Brain pericyte (primary cell): Measurements from ENCODE around the gene TCEA3.

Source experiments
- DNase-seq: peaks from one replicate; pipeline ENCODE4 v3.0.0-alpha.2; 2012; ENCODE audit warnings: low read depth, low spot score

TCEA3 gene

GRCh38 chr1:23424293-23425192 lies at the start of gene TCEA3:
TCEA3 (minus strand) TSS chr1:23424748; CDS start chr1:23424633, 115 bp downstream.
- no peak for DNase-seq

GRCh38 chr1:23473037-23473800 lies 48.7 kb upstream of the TCEA3 start:
- no peak for DNase-seq

DNA sequence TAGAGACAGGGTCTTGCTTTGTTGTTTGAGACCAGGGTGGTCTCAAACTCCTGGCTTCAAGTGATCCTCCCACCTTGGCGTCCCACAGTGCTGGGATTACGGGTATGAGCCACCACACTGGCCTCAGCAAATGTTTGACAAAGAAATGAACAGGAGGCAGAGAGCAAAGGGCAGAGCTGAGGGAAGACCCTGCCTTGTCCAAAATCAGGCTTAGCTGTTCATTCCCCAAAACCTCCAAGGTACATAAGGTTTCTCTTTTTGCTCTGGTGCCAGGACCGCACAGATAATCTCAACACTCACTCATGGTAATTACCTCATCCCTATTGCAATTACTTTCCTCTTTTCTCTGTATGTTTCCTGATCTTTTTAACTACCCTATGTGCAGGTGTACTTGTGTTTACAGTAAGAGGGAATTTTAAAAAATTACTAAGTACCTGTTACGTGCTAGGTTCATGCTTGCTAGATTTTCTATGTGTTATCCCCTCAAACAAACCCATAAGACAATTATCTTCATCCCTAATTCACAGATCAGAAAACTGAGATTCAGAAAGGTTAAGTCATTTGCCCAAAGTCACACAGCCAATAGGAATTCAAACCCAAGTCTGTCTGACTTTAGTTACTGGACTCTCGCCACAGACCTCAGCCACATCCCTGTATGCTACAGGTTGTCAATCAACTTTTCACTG lies 47.9 kb upstream of the TCEA3 start:
- DNase-seq, result no peak

DNA sequence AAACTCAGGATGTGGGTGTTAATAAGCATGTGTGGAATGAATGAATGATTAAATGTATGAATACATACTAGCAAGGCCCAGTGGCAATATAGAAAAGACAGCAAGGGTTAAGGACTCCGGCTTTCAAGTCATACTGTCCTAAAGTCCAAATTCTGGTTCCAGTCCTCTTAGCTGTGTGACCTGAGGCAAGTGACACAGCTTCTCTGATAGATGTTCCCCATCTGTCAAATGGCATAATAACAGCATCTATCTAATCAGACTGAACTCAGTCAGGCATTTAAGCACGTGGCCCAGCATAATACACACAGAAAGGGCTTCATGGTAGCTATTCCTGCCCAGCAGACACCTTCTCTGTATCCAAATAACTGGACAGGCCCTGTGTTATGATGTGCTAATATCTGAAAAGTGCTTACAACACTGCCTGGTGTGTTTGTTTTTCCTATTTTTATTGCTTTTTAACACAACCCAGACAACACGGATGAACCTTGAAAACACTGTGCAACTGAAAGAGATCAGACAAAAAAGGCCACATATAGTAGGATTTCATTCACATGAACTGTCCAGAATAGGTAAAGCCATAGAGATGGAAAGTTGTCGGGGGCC lies 47.0 kb upstream of the TCEA3 start:
- DNase-seq, result no peak

DNA sequence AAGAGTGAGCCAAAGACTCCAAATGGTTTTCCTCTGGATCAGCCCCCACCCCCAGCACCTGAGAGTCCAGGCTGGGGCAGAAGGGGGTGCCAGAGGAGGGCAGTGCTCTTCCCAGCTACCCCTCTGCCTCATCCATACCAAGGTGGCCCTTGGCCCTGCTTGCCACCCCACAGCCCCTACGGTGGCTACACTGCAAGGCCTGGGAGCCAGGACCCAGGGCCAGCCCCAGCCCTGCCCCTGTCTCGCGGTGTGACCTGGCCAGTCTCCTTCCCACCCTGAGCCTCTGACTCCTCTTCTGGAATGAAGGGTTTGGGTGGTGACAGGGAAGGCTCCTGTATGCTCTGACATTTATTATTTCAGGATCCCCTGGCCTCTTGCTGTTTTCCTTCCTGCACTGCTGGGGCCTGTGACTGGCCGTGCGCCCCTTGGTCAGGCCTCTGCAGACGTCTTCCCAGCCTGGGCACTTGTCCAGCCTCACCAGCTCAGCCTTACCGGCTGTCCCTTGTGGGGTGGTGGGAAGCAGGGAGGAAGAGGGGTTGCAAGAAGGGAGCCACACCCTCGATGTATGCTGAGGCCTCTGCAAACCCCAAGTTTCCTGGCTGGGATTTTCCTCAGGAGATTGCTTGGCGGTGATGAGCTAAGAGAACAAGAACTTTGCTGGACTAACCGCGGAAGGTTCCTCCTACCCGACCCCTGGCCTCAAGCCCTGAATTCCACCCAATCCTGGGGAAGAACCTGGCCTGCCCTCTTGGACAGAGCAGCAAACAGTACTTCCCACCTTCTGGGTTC lies 45.9 kb upstream of the TCEA3 start:
- DNase-seq, result no peak

GRCh38 chr1:23469372-23469982 lies 44.9 kb upstream of the TCEA3 start:
- DNase-seq, result no peak

DNA sequence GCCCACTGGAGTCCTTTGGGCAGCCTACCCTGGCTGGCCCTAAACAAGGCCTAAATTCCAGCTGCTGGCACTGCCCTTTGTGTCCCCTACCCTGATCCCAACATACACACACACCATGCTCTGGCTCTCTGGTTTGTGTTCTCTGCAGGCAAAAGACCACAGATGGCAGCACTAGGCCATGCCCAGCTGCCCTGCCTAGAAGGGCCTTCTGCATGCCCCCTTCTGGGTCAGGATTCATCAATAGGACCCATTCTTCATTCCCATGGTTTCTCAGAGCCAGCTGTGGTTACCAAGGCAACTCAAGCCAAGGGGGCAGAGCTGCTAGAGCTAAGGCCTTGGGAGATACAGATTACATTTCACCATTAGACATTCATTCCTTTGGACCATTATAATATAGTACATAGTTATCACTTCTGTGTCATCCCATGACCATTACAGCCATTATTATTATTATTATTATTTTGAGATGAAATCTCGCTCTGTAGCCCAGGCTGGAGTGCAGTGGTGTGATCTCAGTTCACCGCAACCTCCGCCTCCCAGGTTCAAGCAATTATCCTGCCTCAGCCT lies 42.0 kb upstream of the TCEA3 start:
- DNase-seq, result no peak

- no peak for DNase-seq
Measured at GRCh38 chr1:23463286-23463685, 38.7 kb upstream of the TCEA3 start.

DNA sequence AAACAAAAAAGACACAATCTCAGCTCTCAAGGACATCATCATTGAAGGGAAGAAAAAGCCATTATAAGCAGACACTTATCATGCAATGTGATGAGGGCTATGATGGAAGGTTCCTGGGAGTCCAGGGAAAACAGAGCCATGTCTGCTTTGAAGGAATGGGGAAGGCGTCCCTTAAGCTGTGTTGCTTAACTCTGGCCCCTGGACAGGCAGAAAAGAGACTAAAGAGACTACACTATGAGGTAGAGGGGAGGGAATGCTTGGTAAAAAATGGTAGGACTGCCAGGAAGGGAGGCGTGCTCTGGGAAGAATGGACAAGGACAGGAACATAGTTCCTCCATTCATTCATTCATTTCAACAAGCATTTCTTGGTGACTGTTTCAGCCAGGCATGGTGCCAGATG lies 38.2 kb upstream of the TCEA3 start:
- no peak for DNase-seq

DNA sequence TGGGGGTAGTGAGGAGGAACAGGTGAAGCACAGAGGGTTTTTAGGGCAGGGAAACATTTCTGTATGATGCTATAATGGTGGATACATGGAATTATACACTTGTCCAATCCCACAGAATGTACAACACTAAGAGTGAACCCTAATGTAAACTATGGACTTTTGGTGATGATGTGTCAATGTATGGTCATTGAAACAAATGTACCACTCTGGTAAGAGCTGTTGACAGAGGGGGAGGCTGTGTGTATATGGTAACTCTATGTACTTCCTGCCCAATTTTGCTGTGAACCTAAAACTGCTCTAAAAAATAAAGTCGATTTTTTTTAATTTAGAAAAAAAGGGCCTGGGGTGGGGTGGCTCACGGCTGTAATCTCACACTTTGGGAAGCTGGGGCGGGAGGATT lies 36.5 kb upstream of the TCEA3 start:
- DNase-seq, result no peak

GRCh38 chr1:23460519-23460918 lies 36.0 kb upstream of the TCEA3 start:
- DNase-seq, result no peak

GRCh38 chr1:23459338-23459757 lies 34.8 kb upstream of the TCEA3 start:
- DNase-seq, result no peak

GRCh38 chr1:23456226-23456625 lies 31.7 kb upstream of the TCEA3 start:
- no peak for DNase-seq

GRCh38 chr1:23453455-23454000 lies 29.0 kb upstream of the TCEA3 start:
- DNase-seq, result no peak

- DNase-seq, result no peak
Measured at GRCh38 chr1:23452011-23452411, 27.5 kb upstream of the TCEA3 start.

DNA sequence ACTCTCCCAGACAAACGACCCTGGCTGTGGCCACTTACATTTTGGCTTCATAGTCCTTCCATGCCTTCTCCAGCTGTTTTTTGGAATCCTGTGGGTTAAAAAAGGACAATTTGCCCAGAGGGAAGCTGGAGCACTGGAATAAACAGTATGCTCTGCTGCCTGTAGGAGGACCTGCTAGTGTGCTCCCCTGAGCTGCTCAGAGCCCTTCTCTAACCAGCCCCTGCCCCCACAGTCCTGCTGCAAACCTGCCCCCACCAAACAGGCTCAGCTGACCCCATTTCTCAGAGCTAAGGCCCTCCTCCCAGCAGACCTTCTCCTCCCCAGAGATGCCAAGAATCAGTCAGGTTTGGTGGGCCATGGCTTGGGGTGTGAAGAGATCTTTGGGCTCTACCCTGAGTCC lies 26.9 kb upstream of the TCEA3 start:
- DNase-seq, result no peak

DNA sequence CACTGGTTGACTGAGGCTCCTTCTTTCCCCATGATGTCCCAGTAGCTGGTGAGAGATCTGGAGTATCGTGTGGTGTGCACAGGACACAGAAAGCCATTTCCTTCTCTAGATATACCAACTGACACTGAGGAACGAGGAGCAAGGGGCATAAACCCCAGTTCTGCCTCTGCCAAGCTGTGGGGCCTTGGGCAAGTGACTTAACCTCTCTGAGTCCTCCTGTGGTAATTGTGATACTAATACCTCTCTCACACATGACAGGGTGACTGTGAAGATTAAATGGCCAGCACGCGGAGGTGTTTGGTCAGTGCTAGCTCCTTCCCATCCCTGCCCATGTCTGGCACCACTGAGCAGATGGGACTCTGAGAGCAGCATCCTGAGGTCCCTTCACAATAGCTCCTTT lies 26.3 kb upstream of the TCEA3 start:
- no peak for DNase-seq

DNA sequence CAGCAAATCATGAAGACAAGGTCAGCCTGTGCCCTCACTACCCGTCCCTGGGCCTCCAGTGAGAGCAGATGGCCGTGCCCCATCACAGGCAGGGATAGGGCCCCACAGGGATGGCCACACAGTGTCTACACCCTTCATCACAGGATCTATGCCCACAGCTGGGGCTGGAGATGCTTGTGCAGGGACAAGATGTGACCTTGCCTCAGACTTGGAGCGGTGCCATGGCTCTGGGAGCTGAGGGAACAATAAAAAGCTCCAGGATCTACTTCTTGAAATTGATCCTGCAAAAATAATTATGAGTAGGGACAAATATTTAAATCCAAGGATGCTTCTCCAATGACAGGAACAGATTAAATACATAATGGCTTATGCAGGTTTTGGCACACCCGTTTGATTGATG lies 25.4 kb upstream of the TCEA3 start:
- DNase-seq, result no peak

DNA sequence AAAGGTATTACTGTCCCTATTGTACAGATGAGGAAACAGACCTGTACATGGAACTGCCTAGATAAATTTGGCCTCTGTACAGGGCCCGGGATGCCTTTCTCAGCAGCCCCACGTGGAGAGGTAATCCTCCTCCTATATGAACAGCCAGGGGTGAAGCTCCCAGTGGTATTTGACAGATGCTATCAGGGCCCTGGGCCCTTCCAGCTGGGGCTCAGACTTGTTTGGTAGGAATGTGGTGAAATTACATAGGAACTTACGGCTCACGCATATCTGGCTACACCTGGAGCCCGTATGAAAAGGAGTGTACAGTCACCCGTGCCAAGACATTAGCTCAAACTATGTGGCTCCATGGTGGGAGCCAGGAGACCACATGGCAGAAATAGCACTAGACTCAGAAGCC lies 24.8 kb upstream of the TCEA3 start:
- DNase-seq, result no peak

GRCh38 chr1:23448846-23449245 lies 24.3 kb upstream of the TCEA3 start:
- no peak for DNase-seq
